HCT116 (cell line): ENCODE measurements around the gene NDOR1. TPM values are rescaled to one million over a fixed set of nuclear protein-coding genes. Genes with fewer than 3 reads are reported as not detected.

Source experiments
- ATAC-seq: fragments of 200-7000 bp; cut with Tn5 transposase; 2 replicates; pipeline ENCODE4 v1.9.1; 2020; ENCODE audit warnings: mild to moderate bottlenecking, moderate library complexity
- BruUV-seq: library from RNA; stranded (reverse); fragments of 400-500 nt; replicated peaks from 2 replicates; lab custom pipeline; 2021; lab: Mats Ljungman, UMichigan
- CTCF ChIA-PET: fragments of 300-600 bp; sonication (Branson Sonifier 250); formaldehyde crosslinking; loops from one replicate; lab custom pipeline; 2021; ENCODE audit warnings: antibody characterized with exemption; lab: Charles Lee
- POLR2A ChIA-PET: fragments of 300-600, 350-600 bp; sonication (Branson Sonifier 250); formaldehyde crosslinking; loops from one replicate; lab custom pipeline; 2021; ENCODE audit warnings: antibody characterized with exemption; lab: Charles Lee
- RAD21 ChIA-PET, 2 experiments: fragments of 300-600 bp; sonication (Branson Sonifier 250); formaldehyde crosslinking; loops; one replicate each; lab custom pipeline; 2023; ENCODE audit warnings: low total read pairs in 2 of 2; ENCODE audit not compliant: uncharacterized antibody in 2 of 2, unreplicated experiment in 2 of 2, low non-redundant PET in 1 of 2; lab: Charles Lee
- DNase-seq: peaks from one replicate; pipeline ENCODE4 v3.0.0-alpha.2; 2010; ENCODE audit warnings: low read depth, low spot score
- H2AFZ ChIP-seq: fragments of 200-600 bp; shearing (Covaris generic), sonication (generic); 2 replicates; pipeline ENCODE4 v1.6.1; 2017; ENCODE audit warnings: low read depth, mixed run types, mixed read lengths, antibody characterized with exemption, low read length; ENCODE audit not compliant: poor library complexity, severe bottlenecking
- H3K27ac ChIP-seq: 2 replicates; pipeline ENCODE4 v1.5.1; 2012; ENCODE audit warnings: low read depth, low read length
- H3K27me3 ChIP-seq: fragments of 200-600 bp; sonication (generic); 2 replicates; pipeline ENCODE4 v1.6.1; 2016; ENCODE audit warnings: mixed run types, low read length, mixed read lengths; ENCODE audit not compliant: insufficient read depth
- H3K36me3 ChIP-seq, 2 experiments: fragments of 200-500 bp in 1 of 2; fragments of 200-600 bp in 1 of 2; sonication (Bioruptor generic) in 1 of 2; sonication (generic) in 1 of 2; 2 replicates each; pipeline versions ENCODE4 v1.5.1 to v1.6.1; 2014 to 2016; ENCODE audit warnings: low read length in 2 of 2, inconsistent platforms in 1 of 2, mixed read lengths in 1 of 2, mixed run types in 1 of 2; ENCODE audit not compliant: insufficient read depth in 2 of 2, control insufficient read depth in 1 of 2
- H3K4me1 ChIP-seq, 2 experiments: fragments of 200-600 bp in 1 of 2; sonication (generic) in 1 of 2; 2 replicates each; pipeline versions ENCODE4 v1.5.1 to v1.6.1; 2012 to 2017; ENCODE audit warnings: low read length in 2 of 2, inconsistent platforms in 1 of 2, mild to moderate bottlenecking in 1 of 2, mixed read lengths in 1 of 2, mixed run types in 1 of 2, moderate library complexity in 1 of 2; ENCODE audit not compliant: insufficient read depth in 2 of 2, control insufficient read depth in 1 of 2
- H3K4me2 ChIP-seq: fragments of 200-600 bp; sonication (generic); 2 replicates; pipeline ENCODE4 v1.6.1; 2017; ENCODE audit warnings: mixed run types, low read length, mixed read lengths
- H3K4me3 ChIP-seq, 2 experiments: fragments of 200-600 bp in 1 of 2; sonication (generic) in 1 of 2; replicated peaks in 1 of 2; 2 replicates each; pipeline ENCODE4 v1.5.1; 2011 to 2016; ENCODE audit warnings: low read length in 2 of 2, control low read depth in 1 of 2, low read depth in 1 of 2, mild to moderate bottlenecking in 1 of 2, mixed read lengths in 1 of 2, mixed run types in 1 of 2
- H3K79me2 ChIP-seq: fragments of 200-600 bp; sonication (generic); 2 replicates; pipeline ENCODE4 v1.6.1; 2017; ENCODE audit warnings: mild to moderate bottlenecking, mixed run types, low read length, moderate library complexity, mixed read lengths; ENCODE audit not compliant: insufficient read depth
- H3K9ac ChIP-seq: fragments of 200-600 bp; sonication (generic); 2 replicates; pipeline ENCODE4 v1.6.1; 2016; ENCODE audit warnings: low read length, mixed read lengths
- H3K9me2 ChIP-seq: fragments of 200-600 bp; sonication (generic), shearing (Covaris generic); 2 replicates; pipeline ENCODE4 v1.6.1; 2017; ENCODE audit warnings: mixed run types, mild to moderate bottlenecking, moderate library complexity; ENCODE audit not compliant: insufficient read depth
- H3K9me3 ChIP-seq, 2 experiments: fragments of 200-500 bp in 1 of 2; fragments of 200-600 bp in 1 of 2; sonication (Bioruptor generic) in 1 of 2; sonication (generic) in 1 of 2; 2 replicates each; pipeline ENCODE4 v1.6.1; 2014 to 2017; ENCODE audit warnings: low read length in 2 of 2, mixed read lengths in 2 of 2, inconsistent platforms in 1 of 2, low read depth in 1 of 2, mild to moderate bottlenecking in 1 of 2, mixed run types in 1 of 2, moderate library complexity in 1 of 2; ENCODE audit not compliant: control insufficient read depth in 1 of 2, insufficient read depth in 1 of 2
- H4K20me1 ChIP-seq: fragments of 200-600 bp; sonication (generic), shearing (Covaris generic); 2 replicates; pipeline ENCODE4 v1.6.1; 2017; ENCODE audit warnings: mixed run types, mild to moderate bottlenecking, moderate library complexity; ENCODE audit not compliant: insufficient read depth
- EGR1 ChIP-seq: IDR thresholded peaks from 2 replicates; pipeline ENCODE4 v1.6.1; 2012; ENCODE audit warnings: low read depth
- ELF1 ChIP-seq: IDR thresholded peaks from 2 replicates; pipeline ENCODE4 v1.6.1; 2012; ENCODE audit warnings: low read depth, borderline replicate concordance
- EZH2 ChIP-seq: fragments of 200-600 bp; sonication (generic); IDR thresholded peaks from 2 replicates; pipeline ENCODE4 v1.6.1; 2017; ENCODE audit warnings: antibody characterized with exemption, mixed run types
- EZH2phosphoT487 ChIP-seq: fragments of 200-600 bp; IDR thresholded peaks from 2 replicates; pipeline ENCODE4 v1.6.1; 2018; ENCODE audit warnings: antibody characterized with exemption, borderline replicate concordance
- JUND ChIP-seq: IDR thresholded peaks from 2 replicates; pipeline ENCODE4 v1.6.1; 2012
- POLR2AphosphoS5 ChIP-seq: IDR thresholded peaks from 2 replicates; pipeline ENCODE4 v1.6.1; 2011; ENCODE audit warnings: mild to moderate bottlenecking, low read depth, low read length, moderate library complexity
- SIN3A ChIP-seq: IDR thresholded peaks from 2 replicates; pipeline ENCODE4 v1.6.1; 2012; ENCODE audit warnings: low read depth
- SP1 ChIP-seq: IDR thresholded peaks from 2 replicates; pipeline ENCODE4 v1.6.1; 2012; ENCODE audit warnings: low read depth
- SRF ChIP-seq: IDR thresholded peaks from 2 replicates; pipeline ENCODE4 v1.6.1; 2012; ENCODE audit warnings: low read depth
- intact Hi-C: fragments of 100-400 bp; cut with micrococcal nuclease; formaldehyde crosslinking; loops from 2 replicates; pipeline ENCODE4 v1.10.0; 2022
- total RNA-seq: library from RNA; stranded (reverse); gene quantifications from one replicate; pipeline ENCODE4 v1.2.1, GENCODE V29; 2021; ENCODE audit not compliant: unreplicated experiment
- TF ChIP-seq, protein P1 (sequence below): IDR thresholded peaks from 2 replicates; pipeline ENCODE4 v1.6.1; 2012
- TF ChIP-seq, protein P2 (sequence below), 3 experiments: fragments of 200-600 bp in 1 of 3; sonication (generic) in 1 of 3; IDR thresholded peaks in 2 of 3; conservative IDR thresholded peaks in 1 of 3; 2 replicates each; pipeline ENCODE4 v1.5.1; 2012 to 2017; ENCODE audit warnings: low read depth in 2 of 3, low read length in 2 of 3, antibody characterized with exemption in 1 of 3, borderline replicate concordance in 1 of 3, control low read depth in 1 of 3, mild to moderate bottlenecking in 1 of 3, mixed read lengths in 1 of 3, mixed run types in 1 of 3, moderate library complexity in 1 of 3; ENCODE audit not compliant: insufficient read depth in 1 of 3
- TF ChIP-seq, protein P3 (sequence below): IDR thresholded peaks from 2 replicates; pipeline ENCODE4 v1.6.1; 2011; ENCODE audit warnings: mild to moderate bottlenecking, low read length, moderate library complexity; ENCODE audit not compliant: insufficient replicate concordance; ENCODE audit errors: extremely low read depth

The NDOR1 gene
- total RNA-seq, 1 experiment from 2014 or later, result 28.4 TPM

DNA sequence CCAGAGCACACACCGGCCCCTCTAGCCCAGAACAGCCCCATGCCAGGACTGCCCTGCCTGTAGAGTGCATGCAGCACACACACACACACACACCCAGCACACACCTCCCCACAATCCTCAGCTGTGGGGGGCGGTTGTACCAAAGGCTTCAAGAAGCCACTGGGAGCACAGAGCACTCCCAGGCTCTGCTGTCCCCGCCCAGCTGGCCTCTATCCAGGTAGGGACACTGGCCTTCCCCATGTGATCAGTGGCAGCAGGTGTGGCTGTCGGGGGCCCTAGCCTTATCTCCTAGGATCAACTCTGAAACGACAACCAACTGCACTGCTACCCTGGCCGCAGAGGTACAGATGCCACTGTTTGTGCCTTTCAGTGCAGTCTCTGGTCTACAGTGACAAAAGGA, 19.1 kb upstream of the NDOR1 start:
- peaks cover 0 to 23% of the 10 kb centered on the region in 2 experiments; a peak in 1 of 4 replicates for H3K36me3 ChIP-seq
- peaks cover 52% of the 10 kb centered on the region for H3K79me2 ChIP-seq
- peaks cover 16 to 33% of the 10 kb centered on the region in 2 experiments for H3K4me1 ChIP-seq
- no peaks in the 10 kb centered on the region for H4K20me1 ChIP-seq
- H3K27me3 ChIP-seq, result no peaks in the 10 kb centered on the region
- no peak overlapping the region for H2AFZ ChIP-seq
- RAD21 ChIA-PET, result no interaction called here
- no peak overlapping the region for H3K4me3 ChIP-seq
- intact Hi-C loops, result loop anchor here (5.0 kb wide), 1 partner anchor 41 kb away; the partner anchor contains the start of genes CYSRT1 and RNF224
- no peaks in the 10 kb centered on the region for H3K9me2 ChIP-seq
- ATAC-seq (no peak), DNase-seq (no peak)
- no peak overlapping the region for H3K4me2 ChIP-seq
- POLR2A ChIA-PET, result no interaction called here
- H3K9me3 ChIP-seq, result no peaks in the 10 kb centered on the region
- H3K9ac ChIP-seq, result no peak overlapping the region
- TF ChIP-seq, protein P1, sequence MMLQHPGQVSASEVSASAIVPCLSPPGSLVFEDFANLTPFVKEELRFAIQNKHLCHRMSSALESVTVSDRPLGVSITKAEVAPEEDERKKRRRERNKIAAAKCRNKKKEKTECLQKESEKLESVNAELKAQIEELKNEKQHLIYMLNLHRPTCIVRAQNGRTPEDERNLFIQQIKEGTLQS, result no peak
- TF ChIP-seq EGR1 (no peak), SP1 (no peak), POLR2AphosphoS5 (no peak), EZH2phosphoT487 (no peak), SIN3A (no peak), ELF1 (no peak), SRF (no peak), JUND (no peak), EZH2 (no peak)
- TF ChIP-seq, protein P2, sequence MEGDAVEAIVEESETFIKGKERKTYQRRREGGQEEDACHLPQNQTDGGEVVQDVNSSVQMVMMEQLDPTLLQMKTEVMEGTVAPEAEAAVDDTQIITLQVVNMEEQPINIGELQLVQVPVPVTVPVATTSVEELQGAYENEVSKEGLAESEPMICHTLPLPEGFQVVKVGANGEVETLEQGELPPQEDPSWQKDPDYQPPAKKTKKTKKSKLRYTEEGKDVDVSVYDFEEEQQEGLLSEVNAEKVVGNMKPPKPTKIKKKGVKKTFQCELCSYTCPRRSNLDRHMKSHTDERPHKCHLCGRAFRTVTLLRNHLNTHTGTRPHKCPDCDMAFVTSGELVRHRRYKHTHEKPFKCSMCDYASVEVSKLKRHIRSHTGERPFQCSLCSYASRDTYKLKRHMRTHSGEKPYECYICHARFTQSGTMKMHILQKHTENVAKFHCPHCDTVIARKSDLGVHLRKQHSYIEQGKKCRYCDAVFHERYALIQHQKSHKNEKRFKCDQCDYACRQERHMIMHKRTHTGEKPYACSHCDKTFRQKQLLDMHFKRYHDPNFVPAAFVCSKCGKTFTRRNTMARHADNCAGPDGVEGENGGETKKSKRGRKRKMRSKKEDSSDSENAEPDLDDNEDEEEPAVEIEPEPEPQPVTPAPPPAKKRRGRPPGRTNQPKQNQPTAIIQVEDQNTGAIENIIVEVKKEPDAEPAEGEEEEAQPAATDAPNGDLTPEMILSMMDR (IDR thresholded peaks at IDR 0.05 in 2 of 3, conservative IDR thresholded peaks at IDR 0.05 in 1 of 3; ENCODE audit: borderline replicate concordance in 1 of 3, insufficient read depth in 1 of 3, low read depth in 2 of 3, low read length in 2 of 3), result no peak
- TF ChIP-seq, protein P3, sequence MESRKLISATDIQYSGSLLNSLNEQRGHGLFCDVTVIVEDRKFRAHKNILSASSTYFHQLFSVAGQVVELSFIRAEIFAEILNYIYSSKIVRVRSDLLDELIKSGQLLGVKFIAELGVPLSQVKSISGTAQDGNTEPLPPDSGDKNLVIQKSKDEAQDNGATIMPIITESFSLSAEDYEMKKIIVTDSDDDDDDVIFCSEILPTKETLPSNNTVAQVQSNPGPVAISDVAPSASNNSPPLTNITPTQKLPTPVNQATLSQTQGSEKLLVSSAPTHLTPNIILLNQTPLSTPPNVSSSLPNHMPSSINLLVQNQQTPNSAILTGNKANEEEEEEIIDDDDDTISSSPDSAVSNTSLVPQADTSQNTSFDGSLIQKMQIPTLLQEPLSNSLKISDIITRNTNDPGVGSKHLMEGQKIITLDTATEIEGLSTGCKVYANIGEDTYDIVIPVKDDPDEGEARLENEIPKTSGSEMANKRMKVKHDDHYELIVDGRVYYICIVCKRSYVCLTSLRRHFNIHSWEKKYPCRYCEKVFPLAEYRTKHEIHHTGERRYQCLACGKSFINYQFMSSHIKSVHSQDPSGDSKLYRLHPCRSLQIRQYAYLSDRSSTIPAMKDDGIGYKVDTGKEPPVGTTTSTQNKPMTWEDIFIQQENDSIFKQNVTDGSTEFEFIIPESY, result no peak
- no peak overlapping the region for H3K27ac ChIP-seq
- BruUV-seq, result no TSS peak
- CTCF ChIA-PET, result no interaction called here
